Measurements from ENCODE around the gene C1orf21. TPM values are rescaled to one million over a fixed set of nuclear protein-coding genes. Genes with fewer than 3 reads are reported as not detected.

Gene C1orf21
- total and polyA plus RNA-seq, 2 of the 4 experiments (the other 2 are of a cell fraction): 6.4 to 9.9 TPM

DNA sequence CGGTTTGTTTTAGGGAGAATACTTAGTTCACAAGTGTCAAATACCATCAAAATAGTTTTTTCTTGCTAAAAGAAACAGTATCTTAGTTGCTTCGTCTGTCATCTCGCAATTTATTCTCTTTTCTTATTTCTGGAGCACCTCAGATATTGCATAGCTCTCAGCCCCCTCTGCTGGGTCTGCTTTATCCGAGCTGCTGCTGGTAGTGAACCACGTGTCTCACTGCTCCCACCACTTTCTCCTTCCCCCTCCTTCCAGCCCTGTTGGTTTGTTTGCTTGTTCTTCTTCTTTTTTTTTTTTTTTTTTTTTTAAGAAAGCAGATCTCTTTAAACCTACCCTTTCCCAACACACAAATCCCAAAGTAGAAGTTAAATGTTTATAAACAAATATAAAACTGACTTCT lies 197.0 kb downstream of the C1orf21 start:
- Histone ChIP-seq H2AFZ (replicated peaks; ENCODE audit: low read length, poor library complexity) (no peak overlapping the region), H3K9me3 (ENCODE audit: control insufficient read depth, insufficient read depth, low read length) (peaks cover 1% of the 10 kb centered on the region; the same call in 1 of the 2 replicates), H3K4ac (ENCODE audit: low read depth, low read length) (no peak overlapping the region), H3K4me2 (ENCODE audit: low read depth, low read length) (no peak overlapping the region), H3K14ac (replicated peaks; ENCODE audit: low read depth, low read length) (no peak overlapping the region), H3K18ac (ENCODE audit: low read depth, low read length) (no peak overlapping the region), H3K27me3 (ENCODE audit: control insufficient read depth, insufficient read depth, low read length) (no peaks in the 10 kb centered on the region), H3K36me3 (ENCODE audit: control insufficient read depth, insufficient read depth, low read length) (no peaks in the 10 kb centered on the region), H3K4me1 (ENCODE audit: control insufficient read depth, insufficient read depth, low read length) (peaks cover 2% of the 10 kb centered on the region), H3K56ac (ENCODE audit: extremely low read depth, insufficient read depth, low read length) (no peak overlapping the region), H2BK20ac (ENCODE audit: low read depth, low read length) (no peak overlapping the region), H3K9me1 (ENCODE audit: insufficient read depth, low read length) (no peaks in the 10 kb centered on the region), H2BK5ac (ENCODE audit: low read depth, low read length, poor library complexity, severe bottlenecking) (no peak overlapping the region), H4K8ac (ENCODE audit: low read depth in 2 of 2, low read length in 2 of 2) (no peak overlapping the region), H3K27ac (ENCODE audit: insufficient read depth, low read length) (no peak overlapping the region), H2BK120ac (ENCODE audit: low read depth, low read length) (no peak overlapping the region), H3K4me3 (ENCODE audit: insufficient read depth, low read depth, low read length) (no peak overlapping the region), H3K9ac (ENCODE audit: low read depth, low read length) (no peak overlapping the region), H3K79me1 (ENCODE audit: low read depth in 1 of 2, low read length in 2 of 2) (no peaks in the 10 kb centered on the region), H2AK5ac (ENCODE audit: low read depth, low read length) (no peak overlapping the region), H2AK9ac (replicated peaks; ENCODE audit: low read depth, low read length, poor library complexity) (no peak overlapping the region), H4K5ac (ENCODE audit: low read depth, low read length) (no peak overlapping the region), H3K23ac (ENCODE audit: low read depth, low read length) (no peak overlapping the region), H2BK15ac (ENCODE audit: low read depth, low read length) (no peak overlapping the region), H4K91ac (ENCODE audit: insufficient read depth, low read depth, low read length) (no peak overlapping the region), H4K20me1 (ENCODE audit: insufficient read depth, low read length) (no peaks in the 10 kb centered on the region)
- TF ChIP-seq, protein P1, sequence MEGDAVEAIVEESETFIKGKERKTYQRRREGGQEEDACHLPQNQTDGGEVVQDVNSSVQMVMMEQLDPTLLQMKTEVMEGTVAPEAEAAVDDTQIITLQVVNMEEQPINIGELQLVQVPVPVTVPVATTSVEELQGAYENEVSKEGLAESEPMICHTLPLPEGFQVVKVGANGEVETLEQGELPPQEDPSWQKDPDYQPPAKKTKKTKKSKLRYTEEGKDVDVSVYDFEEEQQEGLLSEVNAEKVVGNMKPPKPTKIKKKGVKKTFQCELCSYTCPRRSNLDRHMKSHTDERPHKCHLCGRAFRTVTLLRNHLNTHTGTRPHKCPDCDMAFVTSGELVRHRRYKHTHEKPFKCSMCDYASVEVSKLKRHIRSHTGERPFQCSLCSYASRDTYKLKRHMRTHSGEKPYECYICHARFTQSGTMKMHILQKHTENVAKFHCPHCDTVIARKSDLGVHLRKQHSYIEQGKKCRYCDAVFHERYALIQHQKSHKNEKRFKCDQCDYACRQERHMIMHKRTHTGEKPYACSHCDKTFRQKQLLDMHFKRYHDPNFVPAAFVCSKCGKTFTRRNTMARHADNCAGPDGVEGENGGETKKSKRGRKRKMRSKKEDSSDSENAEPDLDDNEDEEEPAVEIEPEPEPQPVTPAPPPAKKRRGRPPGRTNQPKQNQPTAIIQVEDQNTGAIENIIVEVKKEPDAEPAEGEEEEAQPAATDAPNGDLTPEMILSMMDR (conservative IDR thresholded peaks at IDR 0.05; ENCODE audit: low read depth, low read length): no peak
- no peak for TF ChIP-seq MAZ (IDR thresholded peaks at IDR 0.05; ENCODE audit: borderline replicate concordance, low read depth, low read length)
- no peak for TF ChIP-seq RCOR1 (IDR thresholded peaks at IDR 0.05; ENCODE audit: insufficient replicate concordance, low read length)
- no peak for TF ChIP-seq MAFK (IDR thresholded peaks at IDR 0.05; ENCODE audit: low read depth, low read length)
- TF ChIP-seq CHD1 (IDR thresholded peaks at IDR 0.05; ENCODE audit: low read depth, low read length): no peak
- no peak for TF ChIP-seq BHLHE40 (IDR thresholded peaks at IDR 0.05; ENCODE audit: low read depth, low read length)
- no peak for TF ChIP-seq MXI1 (IDR thresholded peaks at IDR 0.05; ENCODE audit: borderline replicate concordance, low read depth, low read length)
- no peak for TF ChIP-seq FOS (IDR thresholded peaks at IDR 0.05; ENCODE audit: low read depth, low read length)
- no peak for TF ChIP-seq NFE2L2 (IDR thresholded peaks at IDR 0.05; ENCODE audit: low read depth, low read length)
- TF ChIP-seq, protein P2, sequence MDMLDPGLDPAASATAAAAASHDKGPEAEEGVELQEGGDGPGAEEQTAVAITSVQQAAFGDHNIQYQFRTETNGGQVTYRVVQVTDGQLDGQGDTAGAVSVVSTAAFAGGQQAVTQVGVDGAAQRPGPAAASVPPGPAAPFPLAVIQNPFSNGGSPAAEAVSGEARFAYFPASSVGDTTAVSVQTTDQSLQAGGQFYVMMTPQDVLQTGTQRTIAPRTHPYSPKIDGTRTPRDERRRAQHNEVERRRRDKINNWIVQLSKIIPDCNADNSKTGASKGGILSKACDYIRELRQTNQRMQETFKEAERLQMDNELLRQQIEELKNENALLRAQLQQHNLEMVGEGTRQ (IDR thresholded peaks at IDR 0.05; ENCODE audit: low read depth, low read length): no peak
- no peak for TF ChIP-seq RAD21 (IDR thresholded peaks at IDR 0.05; ENCODE audit: low read length)
- TF ChIP-seq, protein P3, sequence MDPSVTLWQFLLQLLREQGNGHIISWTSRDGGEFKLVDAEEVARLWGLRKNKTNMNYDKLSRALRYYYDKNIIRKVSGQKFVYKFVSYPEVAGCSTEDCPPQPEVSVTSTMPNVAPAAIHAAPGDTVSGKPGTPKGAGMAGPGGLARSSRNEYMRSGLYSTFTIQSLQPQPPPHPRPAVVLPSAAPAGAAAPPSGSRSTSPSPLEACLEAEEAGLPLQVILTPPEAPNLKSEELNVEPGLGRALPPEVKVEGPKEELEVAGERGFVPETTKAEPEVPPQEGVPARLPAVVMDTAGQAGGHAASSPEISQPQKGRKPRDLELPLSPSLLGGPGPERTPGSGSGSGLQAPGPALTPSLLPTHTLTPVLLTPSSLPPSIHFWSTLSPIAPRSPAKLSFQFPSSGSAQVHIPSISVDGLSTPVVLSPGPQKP (IDR thresholded peaks at IDR 0.05; ENCODE audit: borderline replicate concordance, low read depth, low read length): no peak
- no peak for TF ChIP-seq RFX5 (IDR thresholded peaks at IDR 0.05; ENCODE audit: low read depth, low read length)
- no peak for TF ChIP-seq SMC3 (IDR thresholded peaks at IDR 0.05; ENCODE audit: low read depth, low read length)
- TF ChIP-seq POLR2A (IDR thresholded peaks at IDR 0.05; ENCODE audit: low read depth, low read length): no peak
- no peak for TF ChIP-seq CEBPB (IDR thresholded peaks at IDR 0.05; ENCODE audit: low read depth, low read length)
- BruUV-seq (replicated peaks): no TSS peak
- DNase-seq: no peak
- no peak for ATAC-seq (ENCODE audit: low read depth)
- intact Hi-C loops (cut with micrococcal nuclease) (no loop called here), in situ Hi-C loops (cut with MboI; ENCODE audit: low sequenced_read_pairs) (no loop called here), dilution Hi-C loops (cut with HindIII; ENCODE audit: low sequenced_read_pairs, unreplicated experiment) (no loop called here)
- ChIA-PET POLR2A (ENCODE audit: unreplicated experiment) (no interaction called here), CTCF (interaction anchor here (0.6 kb wide), 1 partner anchor 197 kb away, joined by 4 read pairs; the partner anchor contains the start of gene C1orf21)
- WGBS, 2 experiments (ENCODE audit: extremely low coverage in 2 of 2, insufficient read length in 1 of 2): no CpG with 5 or more reads among the region's 5 CpGs
